Adrenal gland (tissue), 12 donors: ENCODE data around the gene FAP. TPM values are rescaled to one million over a fixed set of nuclear protein-coding genes. Genes with fewer than 3 reads are reported as not detected.

Experiments used
- DNase-seq, 7 donors: peaks; one replicate each; pipeline ENCODE4 v3.0.0-alpha.2; 2019 to 2020
- H3K27ac ChIP-seq, 5 donors: fragments of 200-600 bp; sonication (generic) in 4 of 5; 1 replicate in 3 of 5; 2 replicates in 2 of 5; pipeline versions ENCODE4 v1.5.1 to v1.8.0; 2016 to 2020; ENCODE audit warnings: mild to moderate bottlenecking in 1 of 5
- H3K27me3 ChIP-seq: fragments of 200-600 bp; 2 replicates; pipeline ENCODE4 v1.8.0; 2021
- H3K36me3 ChIP-seq, 2 donors: fragments of 200-600 bp; replicated peaks in 1 of 2; 1 replicate in 1 of 2; 2 replicates in 1 of 2; pipeline versions ENCODE4 v1.5.1 to v1.8.0; 2018 to 2022
- H3K4me1 ChIP-seq, 2 donors: fragments of 200-600 bp; replicated peaks in 1 of 2; 1 replicate in 1 of 2; 2 replicates in 1 of 2; pipeline versions ENCODE4 v1.5.1 to v1.8.0; 2018 to 2021
- H3K4me3 ChIP-seq, 4 donors: fragments of 200-600 bp; sonication (generic) in 3 of 4; one replicate each; pipeline ENCODE4 v1.5.1; 2016 to 2018
- H3K9me3 ChIP-seq, 3 donors: fragments of 200-600 bp; sonication (generic) in 1 of 3; replicated peaks in 1 of 3; 1 replicate in 2 of 3; 2 replicates in 1 of 3; pipeline versions ENCODE4 v1.5.1 to v1.8.0; 2016 to 2021
- CTCF ChIP-seq, 6 experiments: fragments of 450-650 bp in 4 of 6; fragments of 200-600 bp in 2 of 6; sonication (generic) in 1 of 6; IDR thresholded peaks; 1 replicate in 5 of 6; 2 replicates in 1 of 6; pipeline versions ENCODE4 v1.5.1 to v1.8.0; 2016 to 2021; ENCODE audit warnings: antibody characterized with exemption in 6 of 6, mild to moderate bottlenecking in 2 of 6, moderate library complexity in 1 of 6
- POLR2A ChIP-seq, 2 donors: fragments of 450-650 bp; IDR thresholded peaks; one replicate each; pipeline ENCODE4 v1.6.1; 2017; ENCODE audit warnings: antibody characterized with exemption in 2 of 2, mild to moderate bottlenecking in 2 of 2, moderate library complexity in 1 of 2
- WGBS, 4 donors: extraction: QIAGEN DNeasy Blood & Tissue Kit in 2 of 4; methylation state at CpG; one replicate each; pipeline versions ENCODE4 v1.1.5 to v1.1.7; 2013 to 2017; 5-methylcytosine and 5-hydroxymethylcytosine counted together
- intact Hi-C, 2 donors: fragments of 100-400 bp; cut with DNase I; formaldehyde crosslinking; loops; one replicate each; pipeline versions ENCODE4 v1.14.1 to v1.15.0; 2022 to 2023
- polyA plus RNA-seq, 3 donors: library from polyadenylated mRNA; stranded (reverse); fragments of 200-250 nt in 2 of 3; fragments of 350-450 nt in 1 of 3; fragmentation: Illumina TruSeq in 1 of 3; extraction: RNeasy Lipid Tissue Mini Kit (QIAGEN cat#74804) in 1 of 3; gene quantifications; one replicate each; pipeline ENCODE4 v1.2.3, GENCODE V29; 2013 to 2014
- total RNA-seq, 9 donors: library from RNA; depleted of rRNA in 4 of 9; stranded (reverse); fragments of >200 nt in 4 of 9; fragments of 120-200 nt in 1 of 9; fragmentation: NEBNext Ultra II Directional in 1 of 9; extraction: Animal tissue kit (Norgen Biotek cat#: 25700) in 1 of 9; gene quantifications; one replicate each; pipeline versions ENCODE4 v1.1.0 to v1.2.4, GENCODE V29; 2013 to 2023
- donor health status: healthy with polysubstance abuse.
- donor health status: Bipolar disorder and iron deficiency.
- donor health status: DM: yes; HTN: yes; CAD: no.
- donor health status: DM: no; HTN: no; CAD: no.
- donor health status: DM: no; HTN: no; CAD: no.
- donor health status: DM: yes; HTN: yes; CAD: no.

The FAP gene
- total and polyA plus RNA-seq, 12 donors, result 0.18 to 6.0 (median 0.64) TPM; not detected in 1

GRCh38 chr2:162253435-162253834 lies 10.2 kb upstream of the FAP start:
- WGBS, 4 donors, result 74 to 90% (median 84%) methylated on average over 3 of the region's 3 CpGs
- H3K27ac ChIP-seq, result no peak overlapping the region
- intact Hi-C loops, result no loop called here

GRCh38 chr2:162252153-162252552 lies 8.9 kb upstream of the FAP start:
- Histone ChIP-seq H3K27ac (no peak overlapping the region), H3K9me3 (no peaks in the 10 kb centered on the region), H3K36me3 (no peaks in the 10 kb centered on the region), H3K27me3 (no peaks in the 10 kb centered on the region), H3K4me3 (no peak overlapping the region), H3K4me1 (no peaks in the 10 kb centered on the region)
- intact Hi-C loops, result no loop called here
- TF ChIP-seq POLR2A (IDR thresholded peaks at IDR 0.05), result no peak
- TF ChIP-seq CTCF (IDR thresholded peaks at IDR 0.05), result no peak
- DNase-seq, result no peak
- WGBS, 4 donors, result 73 to 84% (median 76%) methylated on average over 2 of the region's 2 CpGs

More at GRCh38 chr2:162253435-162253834, 10.2 kb upstream of the FAP start:
- Histone ChIP-seq H3K4me3 (no peak overlapping the region), H3K4me1 (no peaks in the 10 kb centered on the region), H3K36me3 (no peaks in the 10 kb centered on the region), H3K9me3 (no peaks in the 10 kb centered on the region), H3K27me3 (no peaks in the 10 kb centered on the region)
- TF ChIP-seq CTCF (IDR thresholded peaks at IDR 0.05) (no peak), POLR2A (IDR thresholded peaks at IDR 0.05) (no peak)
- DNase-seq, result no peak

GRCh38 chr2:162245781-162246180 lies 2.5 kb upstream of the FAP start:
- H3K4me1 ChIP-seq, result peaks cover 0 to 6% of the 10 kb centered on the region in 2 donors
- intact Hi-C loops, result no loop called here
- no peak for DNase-seq

GRCh38 chr2:162245061-162245460 lies 1.8 kb upstream of the FAP start:
- DNase-seq, result no peak
- WGBS, 4 donors, result 66 to 84% (median 76%) methylated on average over 1 of the region's 1 CpG
- TF ChIP-seq CTCF (IDR thresholded peaks at IDR 0.05) (no peak), POLR2A (IDR thresholded peaks at IDR 0.05) (no peak)
- no peaks in the 10 kb centered on the region for H3K27me3 ChIP-seq
- peaks cover 0 to 6% of the 10 kb centered on the region in 2 donors for H3K4me1 ChIP-seq
- H3K36me3 ChIP-seq, result no peaks in the 10 kb centered on the region
- no peak overlapping the region for H3K27ac ChIP-seq
- intact Hi-C loops, result no loop called here
- H3K9me3 ChIP-seq, result no peaks in the 10 kb centered on the region
- H3K4me3 ChIP-seq, result no peak overlapping the region

More at GRCh38 chr2:162245781-162246180, 2.5 kb upstream of the FAP start:
- TF ChIP-seq CTCF (IDR thresholded peaks at IDR 0.05) (no peak), POLR2A (IDR thresholded peaks at IDR 0.05) (no peak)
- Histone ChIP-seq H3K36me3 (no peaks in the 10 kb centered on the region), H3K9me3 (no peaks in the 10 kb centered on the region), H3K27me3 (no peaks in the 10 kb centered on the region), H3K4me3 (no peak overlapping the region), H3K27ac (no peak overlapping the region)
